ENCODE results near the gene CGRRF1.

CGRRF1 gene

GRCh38 chr14:54547583-54547982 lies 37.9 kb downstream of the CGRRF1 start:
- Histone ChIP-seq H3K9ac (ENCODE audit: low read depth, low read length) (no peak overlapping the region), H3K27me3 (ENCODE audit: control insufficient read depth, insufficient read depth, low read length) (no peaks in the 10 kb centered on the region), H3K36me3 (ENCODE audit: control insufficient read depth, insufficient read depth, low read length) (no peaks in the 10 kb centered on the region), H3K4me1 (ENCODE audit: control insufficient read depth, insufficient read depth, low read length) (0 out of 2 replicates have a peak, but pooled peaks cover 3% of the 10 kb centered on the region), H3K9me3 (ENCODE audit: control insufficient read depth, insufficient read depth, low read length) (no peaks in the 10 kb centered on the region), H3K4me3 (ENCODE audit: low read depth, low read length) (no peak overlapping the region), H3K27ac (ENCODE audit: low read depth, low read length) (no peak overlapping the region)

DNA sequence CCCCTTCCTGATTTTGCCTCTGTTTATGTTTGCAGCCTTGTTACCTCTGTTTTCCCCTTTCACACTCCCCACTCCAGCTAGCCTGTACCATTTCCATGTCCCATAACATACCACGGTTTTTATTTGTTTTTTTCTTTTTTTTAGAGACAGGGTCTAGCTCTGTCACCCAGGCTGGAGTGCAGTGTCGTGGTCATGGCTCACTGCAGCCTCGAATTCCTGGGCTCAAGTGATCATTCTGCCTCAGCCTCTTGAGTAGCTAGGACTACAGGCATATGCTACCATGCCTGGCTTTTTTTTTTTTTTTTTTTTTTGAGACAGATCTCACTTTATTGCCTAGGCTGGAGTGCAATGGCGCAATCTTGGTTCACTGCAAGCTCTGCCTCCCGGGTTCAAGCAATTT lies 38.8 kb downstream of the CGRRF1 start:
- Histone ChIP-seq H3K9me3 (ENCODE audit: control insufficient read depth, insufficient read depth, low read length) (no peaks in the 10 kb centered on the region), H3K36me3 (ENCODE audit: control insufficient read depth, insufficient read depth, low read length) (no peaks in the 10 kb centered on the region), H3K4me1 (ENCODE audit: control insufficient read depth, insufficient read depth, low read length) (0 out of 2 replicates have a peak, but pooled peaks cover 3% of the 10 kb centered on the region), H3K27ac (ENCODE audit: low read depth, low read length) (no peak overlapping the region), H3K9ac (ENCODE audit: low read depth, low read length) (no peak overlapping the region), H3K4me3 (ENCODE audit: low read depth, low read length) (no peak overlapping the region), H3K27me3 (ENCODE audit: control insufficient read depth, insufficient read depth, low read length) (no peaks in the 10 kb centered on the region)

GRCh38 chr14:54549862-54550261 lies 40.2 kb downstream of the CGRRF1 start:
- no peak overlapping the region for H3K27ac ChIP-seq (ENCODE audit: low read depth, low read length)
- H3K4me3 ChIP-seq (ENCODE audit: low read depth, low read length): no peak overlapping the region
- H3K9ac ChIP-seq (ENCODE audit: low read depth, low read length): no peak overlapping the region
- H3K27me3 ChIP-seq (ENCODE audit: control insufficient read depth, insufficient read depth, low read length): no peaks in the 10 kb centered on the region
- H3K4me1 ChIP-seq (ENCODE audit: control insufficient read depth, insufficient read depth, low read length): 0 out of 2 replicates have a peak, but pooled peaks cover 3% of the 10 kb centered on the region
- H3K36me3 ChIP-seq (ENCODE audit: control insufficient read depth, insufficient read depth, low read length): no peaks in the 10 kb centered on the region
- no peaks in the 10 kb centered on the region for H3K9me3 ChIP-seq (ENCODE audit: control insufficient read depth, insufficient read depth, low read length)

DNA sequence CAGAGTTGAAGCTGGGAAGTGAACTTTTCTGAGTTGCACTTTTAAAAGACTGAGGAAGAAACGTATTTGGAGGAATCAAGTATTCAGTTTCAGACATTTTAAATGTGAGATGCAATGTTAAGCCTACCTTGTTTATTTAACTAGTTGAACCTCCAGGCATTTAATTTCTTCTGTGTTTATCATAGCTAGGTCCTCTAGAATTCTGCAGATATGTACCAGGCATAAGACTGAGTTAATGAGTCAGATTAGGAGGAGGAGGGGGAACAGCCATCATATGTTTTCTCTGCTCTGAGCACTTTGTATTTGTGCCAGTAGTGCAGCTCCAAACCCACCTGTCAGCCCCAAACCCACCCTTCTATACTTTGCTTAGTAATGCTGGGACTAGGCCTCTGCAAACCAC lies 40.8 kb downstream of the CGRRF1 start:
- Histone ChIP-seq H3K9me3 (ENCODE audit: control insufficient read depth, insufficient read depth, low read length) (no peaks in the 10 kb centered on the region), H3K27ac (ENCODE audit: low read depth, low read length) (no peak overlapping the region), H3K4me3 (ENCODE audit: low read depth, low read length) (no peak overlapping the region), H3K4me1 (ENCODE audit: control insufficient read depth, insufficient read depth, low read length) (0 out of 2 replicates have a peak, but pooled peaks cover 3% of the 10 kb centered on the region), H3K36me3 (ENCODE audit: control insufficient read depth, insufficient read depth, low read length) (no peaks in the 10 kb centered on the region), H3K9ac (ENCODE audit: low read depth, low read length) (no peak overlapping the region), H3K27me3 (ENCODE audit: control insufficient read depth, insufficient read depth, low read length) (no peaks in the 10 kb centered on the region)

GRCh38 chr14:54554401-54554800 lies 44.7 kb downstream of the CGRRF1 start:
- no peaks in the 10 kb centered on the region for H3K27me3 ChIP-seq (ENCODE audit: control insufficient read depth, insufficient read depth, low read length)
- H3K36me3 ChIP-seq (ENCODE audit: control insufficient read depth, insufficient read depth, low read length): no peaks in the 10 kb centered on the region
- 0 out of 2 replicates have a peak, but pooled peaks cover 3% of the 10 kb centered on the region for H3K4me1 ChIP-seq (ENCODE audit: control insufficient read depth, insufficient read depth, low read length)
- H3K4me3 ChIP-seq (ENCODE audit: low read depth, low read length): no peak overlapping the region
- no peak overlapping the region for H3K27ac ChIP-seq (ENCODE audit: low read depth, low read length)
- H3K9ac ChIP-seq (ENCODE audit: low read depth, low read length): no peak overlapping the region
- no peaks in the 10 kb centered on the region for H3K9me3 ChIP-seq (ENCODE audit: control insufficient read depth, insufficient read depth, low read length)

DNA sequence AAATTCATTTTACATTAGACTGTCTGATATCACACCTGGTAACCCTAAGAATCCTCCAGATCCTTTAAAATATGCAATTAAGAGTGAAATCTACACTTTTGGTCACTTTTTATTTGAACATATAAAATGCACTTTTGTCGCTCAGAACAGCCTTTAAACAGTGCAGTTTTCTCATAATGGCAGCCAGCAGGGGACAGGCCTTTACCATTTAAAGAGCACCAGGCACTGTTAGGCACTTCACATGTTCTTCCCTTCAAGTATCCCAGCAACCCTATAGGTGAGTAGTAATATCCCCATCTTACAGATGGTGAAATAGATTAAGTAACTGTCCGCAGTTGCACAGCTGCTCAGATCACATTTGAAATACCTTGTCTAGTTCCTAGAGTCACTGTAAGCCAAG lies 45.9 kb downstream of the CGRRF1 start:
- no peak overlapping the region for H3K9ac ChIP-seq (ENCODE audit: low read depth, low read length)
- no peaks in the 10 kb centered on the region for H3K36me3 ChIP-seq (ENCODE audit: control insufficient read depth, insufficient read depth, low read length)
- H3K9me3 ChIP-seq (ENCODE audit: control insufficient read depth, insufficient read depth, low read length): no peaks in the 10 kb centered on the region
- H3K4me1 ChIP-seq (ENCODE audit: control insufficient read depth, insufficient read depth, low read length): 0 out of 2 replicates have a peak, but pooled peaks cover 3% of the 10 kb centered on the region
- no peak overlapping the region for H3K4me3 ChIP-seq (ENCODE audit: low read depth, low read length)
- no peak overlapping the region for H3K27ac ChIP-seq (ENCODE audit: low read depth, low read length)
- no peaks in the 10 kb centered on the region for H3K27me3 ChIP-seq (ENCODE audit: control insufficient read depth, insufficient read depth, low read length)

GRCh38 chr14:54556535-54556934 lies 46.8 kb downstream of the CGRRF1 start:
- Histone ChIP-seq H3K4me3 (ENCODE audit: low read depth, low read length) (no peak overlapping the region), H3K4me1 (ENCODE audit: control insufficient read depth, insufficient read depth, low read length) (0 out of 2 replicates have a peak, but pooled peaks cover 2% of the 10 kb centered on the region), H3K9me3 (ENCODE audit: control insufficient read depth, insufficient read depth, low read length) (no peaks in the 10 kb centered on the region), H3K27ac (ENCODE audit: low read depth, low read length) (no peak overlapping the region), H3K9ac (ENCODE audit: low read depth, low read length) (no peak overlapping the region), H3K36me3 (ENCODE audit: control insufficient read depth, insufficient read depth, low read length) (no peaks in the 10 kb centered on the region), H3K27me3 (ENCODE audit: control insufficient read depth, insufficient read depth, low read length) (no peaks in the 10 kb centered on the region)

DNA sequence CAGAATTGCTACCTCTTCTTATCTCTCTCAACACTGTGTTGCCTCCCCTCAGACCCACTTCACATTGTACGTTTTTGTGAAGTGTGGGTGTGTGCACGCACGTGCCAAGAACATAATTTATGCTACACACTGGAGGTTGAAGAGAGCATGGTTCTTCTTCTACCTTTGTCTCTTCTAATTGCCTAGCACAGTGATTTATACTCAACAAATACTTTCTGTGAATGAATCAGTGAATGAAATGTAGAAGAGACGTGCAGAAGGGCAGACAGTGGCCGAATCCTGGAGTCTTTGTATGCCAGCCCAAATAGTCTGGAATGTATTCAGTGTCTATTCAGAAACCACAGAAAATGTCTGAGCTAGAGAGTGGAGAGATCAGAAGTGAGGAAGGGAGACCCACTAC lies 52.6 kb downstream of the CGRRF1 start:
- Histone ChIP-seq H3K4me3 (ENCODE audit: low read depth, low read length) (no peak overlapping the region), H3K4me1 (ENCODE audit: control insufficient read depth, insufficient read depth, low read length) (peaks cover 7% of the 10 kb centered on the region), H3K36me3 (ENCODE audit: control insufficient read depth, insufficient read depth, low read length) (no peaks in the 10 kb centered on the region), H3K9me3 (ENCODE audit: control insufficient read depth, insufficient read depth, low read length) (no peaks in the 10 kb centered on the region), H3K27ac (ENCODE audit: low read depth, low read length) (no peak overlapping the region), H3K9ac (ENCODE audit: low read depth, low read length) (no peak overlapping the region), H3K27me3 (ENCODE audit: control insufficient read depth, insufficient read depth, low read length) (peaks cover 16% of the 10 kb centered on the region)

DNA sequence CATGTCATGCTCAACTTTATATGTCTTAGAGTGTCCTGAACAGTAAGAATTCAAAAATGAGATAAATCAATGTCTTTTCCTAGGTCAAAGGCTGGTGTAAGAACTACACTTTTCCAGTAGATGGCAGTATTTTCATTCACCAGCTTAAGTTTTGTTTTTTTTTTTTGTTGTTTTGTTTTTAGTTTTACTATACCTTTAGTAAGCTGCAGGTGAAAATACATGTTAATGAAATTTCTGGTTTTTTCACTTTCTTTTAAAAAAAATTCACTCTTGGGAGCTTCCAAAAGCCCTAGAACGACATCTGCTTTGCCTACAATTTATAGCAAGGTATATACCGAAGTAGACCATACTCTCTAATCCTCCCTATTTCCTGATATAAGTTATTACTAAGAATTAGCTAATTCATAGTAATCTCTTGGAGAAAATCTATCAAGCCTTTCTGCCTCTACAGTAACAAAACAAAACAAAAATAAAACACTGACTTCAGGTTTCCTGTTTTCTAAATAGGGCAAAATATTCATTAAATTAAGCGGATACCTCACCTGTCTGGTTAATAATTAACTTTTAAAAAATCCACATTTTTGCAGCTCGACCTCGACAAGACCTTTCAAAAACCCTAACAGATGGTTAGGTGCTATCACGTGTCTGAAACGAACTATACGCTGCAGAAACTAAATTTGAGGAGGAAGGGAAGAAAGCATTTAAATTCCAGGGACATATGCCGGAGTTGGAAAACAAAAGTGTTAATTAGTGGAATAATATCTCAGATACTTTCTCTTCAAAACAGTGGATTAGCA lies 54.6 kb downstream of the CGRRF1 start:
- peaks cover 13% of the 10 kb centered on the region for H3K4me1 ChIP-seq (ENCODE audit: control insufficient read depth, insufficient read depth, low read length)
- peaks cover 28% of the 10 kb centered on the region for H3K27me3 ChIP-seq (ENCODE audit: control insufficient read depth, insufficient read depth, low read length)
- H3K27ac ChIP-seq (ENCODE audit: low read depth, low read length): no peak overlapping the region
- no peaks in the 10 kb centered on the region for H3K36me3 ChIP-seq (ENCODE audit: control insufficient read depth, insufficient read depth, low read length)
- no peak overlapping the region for H3K9ac ChIP-seq (ENCODE audit: low read depth, low read length)
- no peaks in the 10 kb centered on the region for H3K9me3 ChIP-seq (ENCODE audit: control insufficient read depth, insufficient read depth, low read length)
- peak overlapping the region; percentile 86 for H3K4me3 ChIP-seq (ENCODE audit: low read depth, low read length)

DNA sequence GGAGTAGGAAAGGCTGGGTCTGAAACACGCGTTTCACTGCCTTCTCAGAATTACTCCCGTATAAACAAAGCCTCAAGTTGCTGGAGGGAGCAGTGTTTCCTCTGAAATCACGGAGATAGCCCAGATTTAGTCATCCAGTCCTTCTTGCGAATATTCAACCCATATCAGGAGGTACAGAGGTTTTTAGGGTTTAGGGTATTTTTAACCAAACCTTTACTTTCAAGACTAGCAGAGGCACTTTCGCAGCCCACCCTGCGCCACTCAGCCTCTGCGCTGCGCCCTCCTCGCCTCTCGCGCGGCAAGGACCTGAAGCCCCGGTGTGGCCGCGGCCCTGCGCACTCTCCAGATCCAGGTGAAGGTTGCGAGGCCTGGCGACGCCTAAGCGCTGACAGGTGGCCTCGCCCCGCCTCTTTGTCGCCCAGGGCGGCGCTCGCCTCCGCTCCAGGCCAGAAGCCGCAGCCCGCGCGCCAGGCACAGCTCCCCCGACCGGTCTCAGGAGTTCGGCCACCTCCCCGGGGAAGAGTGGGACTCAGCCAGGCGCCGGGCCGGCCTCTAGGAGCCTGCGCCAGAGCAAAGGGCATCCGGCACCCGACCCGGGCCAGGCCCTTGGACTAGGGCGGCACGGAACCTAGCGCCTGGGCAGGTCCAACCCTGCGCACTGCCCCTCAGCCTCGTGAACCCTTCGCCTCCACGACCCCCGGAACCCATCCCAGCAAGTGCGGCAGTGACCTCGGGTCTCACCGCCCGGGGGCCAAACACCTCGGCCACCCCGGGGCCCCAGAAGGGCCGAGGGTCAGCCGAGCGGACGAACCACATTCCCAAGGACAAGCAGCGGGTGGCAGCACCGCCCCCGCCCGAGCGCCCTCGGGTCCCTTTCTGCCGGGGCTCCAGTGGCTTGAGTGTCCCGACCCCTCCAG lies 55.4 kb downstream of the CGRRF1 start:
- Histone ChIP-seq H3K9me3 (ENCODE audit: control insufficient read depth, insufficient read depth, low read length) (no peaks in the 10 kb centered on the region), H3K4me1 (ENCODE audit: control insufficient read depth, insufficient read depth, low read length) (peaks cover 19% of the 10 kb centered on the region), H3K36me3 (ENCODE audit: control insufficient read depth, insufficient read depth, low read length) (no peaks in the 10 kb centered on the region), H3K27ac (ENCODE audit: low read depth, low read length) (no peak overlapping the region), H3K27me3 (ENCODE audit: control insufficient read depth, insufficient read depth, low read length) (peaks cover 34% of the 10 kb centered on the region), H3K9ac (ENCODE audit: low read depth, low read length) (peak overlapping the region; percentile 73), H3K4me3 (ENCODE audit: low read depth, low read length) (peak overlapping the region; percentile 86)
